ENCODE results near the gene HECTD1.
"Not testable (repeated sequence)": the region's sequence is repeated elsewhere in the genome, so short reads cannot be mapped to it uniquely, and the experiment has no call there.

HECTD1 gene

DNA sequence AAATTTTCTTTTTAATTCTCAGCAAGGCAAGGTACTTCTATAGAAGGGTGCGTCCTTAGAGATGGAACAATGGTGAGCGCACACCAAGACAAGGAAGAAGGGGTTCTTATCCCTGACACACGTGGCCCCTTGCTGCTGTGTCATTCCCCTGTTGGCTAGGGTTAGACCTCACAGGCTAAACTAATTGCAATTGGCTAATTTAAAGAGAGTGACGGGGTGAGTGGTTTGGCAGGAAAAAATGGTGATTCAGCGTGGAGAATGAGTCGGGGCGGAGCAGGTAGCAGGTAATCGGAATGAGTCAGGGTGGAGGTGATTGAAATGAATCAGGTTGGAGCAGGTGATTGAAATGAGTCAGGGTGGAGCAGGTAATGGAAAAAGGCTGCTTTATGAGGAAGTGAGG, 36.3 kb upstream of the HECTD1 start:
- Histone ChIP-seq H3K27me3 (ENCODE audit: insufficient read depth, poor library complexity, severe bottlenecking) (no peaks in the 10 kb centered on the region), H3K27ac (ENCODE audit: poor library complexity, severe bottlenecking) (peak overlapping the region; percentile 40), H3K4me3 (ENCODE audit: severe bottlenecking) (no peak overlapping the region), H3K9me3 (ENCODE audit: severe bottlenecking) (no peaks in the 10 kb centered on the region), H3K36me3 (ENCODE audit: low read depth) (no peaks in the 10 kb centered on the region), H3K4me1 (ENCODE audit: insufficient read depth, poor library complexity, severe bottlenecking) (peaks cover 18% of the 10 kb centered on the region)
- ATAC-seq (ENCODE audit: low read depth) (peak; percentile 97), DNase-seq (ENCODE audit: low spot score) (peak; percentile 91)
- TF ChIP-seq, protein P1, sequence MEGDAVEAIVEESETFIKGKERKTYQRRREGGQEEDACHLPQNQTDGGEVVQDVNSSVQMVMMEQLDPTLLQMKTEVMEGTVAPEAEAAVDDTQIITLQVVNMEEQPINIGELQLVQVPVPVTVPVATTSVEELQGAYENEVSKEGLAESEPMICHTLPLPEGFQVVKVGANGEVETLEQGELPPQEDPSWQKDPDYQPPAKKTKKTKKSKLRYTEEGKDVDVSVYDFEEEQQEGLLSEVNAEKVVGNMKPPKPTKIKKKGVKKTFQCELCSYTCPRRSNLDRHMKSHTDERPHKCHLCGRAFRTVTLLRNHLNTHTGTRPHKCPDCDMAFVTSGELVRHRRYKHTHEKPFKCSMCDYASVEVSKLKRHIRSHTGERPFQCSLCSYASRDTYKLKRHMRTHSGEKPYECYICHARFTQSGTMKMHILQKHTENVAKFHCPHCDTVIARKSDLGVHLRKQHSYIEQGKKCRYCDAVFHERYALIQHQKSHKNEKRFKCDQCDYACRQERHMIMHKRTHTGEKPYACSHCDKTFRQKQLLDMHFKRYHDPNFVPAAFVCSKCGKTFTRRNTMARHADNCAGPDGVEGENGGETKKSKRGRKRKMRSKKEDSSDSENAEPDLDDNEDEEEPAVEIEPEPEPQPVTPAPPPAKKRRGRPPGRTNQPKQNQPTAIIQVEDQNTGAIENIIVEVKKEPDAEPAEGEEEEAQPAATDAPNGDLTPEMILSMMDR (IDR thresholded peaks at IDR 0.05; ENCODE audit: poor library complexity, severe bottlenecking), result no peak

DNA sequence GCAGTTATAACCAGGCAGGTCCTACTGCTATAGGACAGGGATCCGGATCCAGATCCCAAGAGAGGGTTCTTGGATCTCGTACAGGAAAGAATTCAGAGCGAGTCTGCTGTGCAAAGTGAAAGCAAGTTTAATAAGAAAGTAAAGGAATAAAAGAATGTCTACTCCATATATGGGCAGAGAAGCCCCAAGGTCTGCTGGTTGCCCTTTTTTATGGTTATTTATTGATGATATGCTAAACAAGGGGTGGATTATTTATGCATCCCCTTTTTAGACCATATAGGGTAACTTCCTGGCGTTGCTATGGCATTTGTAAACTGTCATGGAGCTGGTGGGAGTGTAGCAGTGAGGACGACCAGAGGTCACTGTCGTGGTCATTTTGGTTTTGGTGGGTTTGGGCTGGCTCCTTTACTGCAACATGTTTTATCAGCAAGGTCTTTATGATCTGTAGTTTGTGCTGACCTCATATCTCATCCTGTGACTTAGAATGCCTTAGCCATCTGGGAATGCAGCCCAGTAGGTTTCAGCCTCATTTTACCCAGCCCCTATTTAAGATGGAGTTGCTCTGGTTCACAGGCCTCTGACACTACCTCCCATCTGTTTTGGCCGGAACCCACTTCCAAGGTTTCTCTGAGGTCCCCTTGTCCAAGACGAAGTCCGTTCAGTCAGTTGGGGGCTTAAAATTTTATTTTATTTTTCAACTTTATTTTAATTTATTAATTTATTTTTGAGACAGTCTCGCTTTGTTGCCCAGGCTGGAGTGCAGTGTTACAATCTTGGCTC, 34.8 kb upstream of the HECTD1 start:
- H3K27me3 ChIP-seq (ENCODE audit: insufficient read depth, poor library complexity, severe bottlenecking); H3K9me3 ChIP-seq (ENCODE audit: severe bottlenecking); H3K36me3 ChIP-seq (ENCODE audit: low read depth); H3K4me3 ChIP-seq (ENCODE audit: severe bottlenecking); H3K27ac ChIP-seq (ENCODE audit: poor library complexity, severe bottlenecking); DNase-seq (ENCODE audit: low spot score); ATAC-seq (ENCODE audit: low read depth): not testable (repeated sequence)
- H3K4me1 ChIP-seq (ENCODE audit: insufficient read depth, poor library complexity, severe bottlenecking), result peaks cover 18% of the 10 kb centered on the region

DNA sequence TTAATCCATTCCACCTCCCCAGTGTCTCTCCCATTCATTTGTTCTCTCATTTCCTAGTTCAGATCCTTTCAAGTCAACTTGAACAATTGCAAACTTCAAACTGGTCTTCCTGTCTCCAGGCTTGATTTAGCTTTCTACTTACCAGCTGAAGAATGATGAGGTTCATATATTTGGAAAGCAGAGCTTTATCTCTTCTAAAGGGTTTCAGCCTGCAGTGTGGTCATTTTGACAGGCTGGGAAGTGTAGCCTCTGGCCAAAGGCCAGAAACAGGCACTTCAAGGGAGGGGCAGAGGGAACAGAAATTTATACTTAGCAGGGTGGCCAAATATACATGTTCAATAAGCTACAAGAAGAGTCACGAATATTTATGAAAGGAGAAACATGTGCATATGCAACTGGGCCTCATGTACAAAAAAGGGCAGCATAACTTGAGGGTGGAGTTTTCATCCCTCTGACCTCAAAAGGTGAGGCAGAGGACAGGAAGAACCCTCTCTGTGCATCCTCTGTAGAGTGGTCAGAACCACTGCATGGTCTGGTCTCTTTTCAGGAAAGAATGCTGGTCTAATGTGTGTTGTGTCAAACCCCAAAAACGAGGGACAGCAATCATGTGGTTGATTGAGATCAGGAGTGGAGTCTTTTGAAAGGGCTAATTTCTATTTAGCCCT, 34.0 kb upstream of the HECTD1 start:
- DNase-seq (ENCODE audit: low spot score) (no peak), ATAC-seq (ENCODE audit: low read depth) (no peak)
- H3K4me3 ChIP-seq (ENCODE audit: severe bottlenecking), result no peak overlapping the region
- no peaks in the 10 kb centered on the region for H3K27me3 ChIP-seq (ENCODE audit: insufficient read depth, poor library complexity, severe bottlenecking)
- no peaks in the 10 kb centered on the region for H3K36me3 ChIP-seq (ENCODE audit: low read depth)
- peaks cover 18% of the 10 kb centered on the region for H3K4me1 ChIP-seq (ENCODE audit: insufficient read depth, poor library complexity, severe bottlenecking)
- TF ChIP-seq, protein P1 (IDR thresholded peaks at IDR 0.05; ENCODE audit: poor library complexity, severe bottlenecking), result no peak
- H3K27ac ChIP-seq (ENCODE audit: poor library complexity, severe bottlenecking), result no peak overlapping the region
- no peaks in the 10 kb centered on the region for H3K9me3 ChIP-seq (ENCODE audit: severe bottlenecking)

DNA sequence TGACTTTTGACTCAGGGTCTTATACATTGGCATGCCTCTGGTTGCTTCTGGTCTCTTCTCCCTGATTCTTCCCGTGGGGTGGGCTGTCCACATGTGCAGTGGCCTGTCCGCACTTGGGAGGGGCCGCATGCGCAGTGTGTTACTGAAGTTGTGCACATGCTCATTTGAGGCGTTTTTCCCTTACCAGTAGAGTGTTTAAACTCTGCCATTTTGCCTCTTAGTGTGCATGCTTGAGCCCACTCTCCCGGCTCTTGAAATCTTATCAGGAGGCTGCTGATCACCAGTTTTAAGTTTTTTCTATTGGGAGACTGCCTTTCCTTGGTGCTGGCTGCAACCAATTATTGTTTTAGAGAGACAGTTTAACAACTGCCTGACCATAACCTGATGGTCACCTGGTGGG, 32.1 kb upstream of the HECTD1 start:
- Histone ChIP-seq H3K9me3 (ENCODE audit: severe bottlenecking) (no peaks in the 10 kb centered on the region), H3K4me1 (ENCODE audit: insufficient read depth, poor library complexity, severe bottlenecking) (peaks cover 17% of the 10 kb centered on the region), H3K27ac (ENCODE audit: poor library complexity, severe bottlenecking) (no peak overlapping the region), H3K36me3 (ENCODE audit: low read depth) (no peaks in the 10 kb centered on the region), H3K4me3 (ENCODE audit: severe bottlenecking) (no peak overlapping the region), H3K27me3 (ENCODE audit: insufficient read depth, poor library complexity, severe bottlenecking) (no peaks in the 10 kb centered on the region)
- no peak for ATAC-seq (ENCODE audit: low read depth)
- TF ChIP-seq, protein P1 (IDR thresholded peaks at IDR 0.05; ENCODE audit: poor library complexity, severe bottlenecking), result no peak
- DNase-seq (ENCODE audit: low spot score), result no peak

DNA sequence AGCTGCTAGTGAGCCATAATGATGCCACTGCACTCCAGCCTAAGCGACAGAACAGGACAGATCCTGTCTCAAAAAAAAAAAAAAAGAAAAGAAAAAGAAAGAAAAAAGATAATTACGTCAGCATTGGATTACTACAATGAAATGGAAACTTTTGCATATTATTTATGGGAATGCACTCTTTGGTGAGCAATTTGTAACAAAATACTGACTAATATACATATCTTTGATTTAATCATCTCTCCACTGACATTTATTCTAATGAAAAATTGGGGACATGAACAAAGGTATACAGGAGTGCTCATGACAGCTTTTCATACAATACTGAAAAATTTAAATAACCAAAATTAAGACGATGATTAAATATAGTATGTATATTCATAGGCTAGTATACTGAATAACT, 27.9 kb upstream of the HECTD1 start:
- Histone ChIP-seq H3K9me3 (ENCODE audit: severe bottlenecking) (no peaks in the 10 kb centered on the region), H3K4me3 (ENCODE audit: severe bottlenecking) (no peak overlapping the region), H3K4me1 (ENCODE audit: insufficient read depth, poor library complexity, severe bottlenecking) (no peaks in the 10 kb centered on the region), H3K36me3 (ENCODE audit: low read depth) (no peaks in the 10 kb centered on the region), H3K27ac (ENCODE audit: poor library complexity, severe bottlenecking) (no peak overlapping the region), H3K27me3 (ENCODE audit: insufficient read depth, poor library complexity, severe bottlenecking) (no peaks in the 10 kb centered on the region)
- TF ChIP-seq, protein P1 (IDR thresholded peaks at IDR 0.05; ENCODE audit: poor library complexity, severe bottlenecking), result no peak
- no peak for ATAC-seq (ENCODE audit: low read depth)
- no peak for DNase-seq (ENCODE audit: low spot score)

Measured in RWPE2 (cell line).